ENCODE measurements around the gene NR3C2.

- TF ChIP-seq POLR2A (IDR thresholded peaks at IDR 0.05) (no peak), CTCF (IDR thresholded peaks at IDR 0.05) (no peak), EP300 (IDR thresholded peaks at IDR 0.05) (no peak)
These were observed 300.7 kb downstream of the NR3C2 start for GRCh38 chr4:148141501-148141900.

Data from tibial nerve (tissue), 4 donors.